Ovary (tissue), 9 donors: ENCODE measurements around the gene NUAK1. TPM values are rescaled to one million over a fixed set of nuclear protein-coding genes. Genes with fewer than 3 reads are reported as not detected.

Source experiments
- DNase-seq, 5 donors: peaks; one replicate each; pipeline ENCODE4 v3.0.0-alpha.2; 2019 to 2020
- H3K27ac ChIP-seq, 2 donors: fragments of 200-600 bp; one replicate each; pipeline versions ENCODE4 v1.5.1 to v1.8.0; 2019 to 2022
- H3K27me3 ChIP-seq: fragments of 200-600 bp; one replicate; pipeline ENCODE4 v1.8.0; 2022
- H3K36me3 ChIP-seq: fragments of 200-600 bp; sonication (generic); one replicate; pipeline ENCODE4 v1.5.1; 2019
- H3K4me1 ChIP-seq: one replicate; pipeline ENCODE4 v1.8.1; 2013; ENCODE audit warnings: mild to moderate bottlenecking, moderate library complexity; ENCODE audit not compliant: insufficient read depth
- H3K4me3 ChIP-seq: fragments of 200-600 bp; sonication (generic); one replicate; pipeline ENCODE4 v1.5.1; 2017
- H3K9me3 ChIP-seq, 2 donors: fragments of 200-600 bp in 1 of 2; sonication (generic) in 1 of 2; one replicate each; pipeline versions ENCODE4 v1.5.1 to v1.8.1; 2013 to 2019; ENCODE audit warnings: mild to moderate bottlenecking in 1 of 2, moderate library complexity in 1 of 2
- CTCF ChIP-seq, 3 donors: fragments of 450-650 bp in 2 of 3; fragments of 200-600 bp in 1 of 3; IDR thresholded peaks; one replicate each; pipeline versions ENCODE4 v1.5.1 to v1.8.0; 2016 to 2022; ENCODE audit warnings: antibody characterized with exemption in 3 of 3, mild to moderate bottlenecking in 1 of 3
- EP300 ChIP-seq: sonication (generic); formaldehyde crosslinking; IDR thresholded peaks from one replicate; pipeline ENCODE4 v1.6.1; 2017; ENCODE audit warnings: antibody characterized with exemption
- POLR2A ChIP-seq: fragments of 450-650 bp; IDR thresholded peaks from one replicate; pipeline ENCODE4 v1.6.1; 2017; ENCODE audit warnings: antibody characterized with exemption, mild to moderate bottlenecking, moderate library complexity
- WGBS, 3 donors: extraction: QIAGEN DNeasy Blood & Tissue Kit in 1 of 3; methylation state at CpG; one replicate each; pipeline versions ENCODE4 v1.1.5 to v1.1.7; 2013 to 2017; 5-methylcytosine and 5-hydroxymethylcytosine counted together
- intact Hi-C, 4 donors: fragments of 100-400 bp; cut with DNase I; formaldehyde crosslinking; loops; one replicate each; pipeline versions ENCODE4 v1.11.0 to v1.15.1; 2022 to 2023
- polyA plus RNA-seq, 2 donors: library from polyadenylated mRNA; stranded (reverse); fragments of 200-250 nt in 1 of 2; fragments of 350-450 nt in 1 of 2; fragmentation: Illumina TruSeq in 1 of 2; extraction: RNeasy Lipid Tissue Mini Kit (QIAGEN cat#74804) in 1 of 2; gene quantifications; one replicate each; pipeline ENCODE4 v1.2.3, GENCODE V29; 2013 to 2014
- total RNA-seq, 7 donors: library from RNA; depleted of rRNA in 2 of 7; stranded (reverse); fragments of >200 nt in 2 of 7; fragmentation: NEBNext Ultra II Directional in 3 of 7; extraction: Animal tissue kit (Norgen Biotek cat#: 25700) in 3 of 7; gene quantifications; one replicate each; pipeline versions ENCODE4 v1.1.0 to v1.2.4, GENCODE V29; 2016 to 2023
- donor health status: DM: no; HTN: no; CAD: no; lungs with moderate emphysema.
- donor health status: DM: no; HTN: no; CAD: no.
- donor health status: Bipolar disorder and iron deficiency.
- donor health status: DM: yes; HTN: yes; CAD: no.
- donor health status: DM: no; HTN: no; CAD: no.
- donor health status: DM: yes; HTN: yes; CAD: no.

Gene NUAK1
- total and polyA plus RNA-seq, 9 donors, result 2.8 to 22.2 (median 12.0) TPM

- no peak for TF ChIP-seq CTCF (IDR thresholded peaks at IDR 0.05)
- no peaks in the 10 kb centered on the region for H3K9me3 ChIP-seq
- H3K4me3 ChIP-seq, result no peak overlapping the region
- intact Hi-C loops, result loop anchor here in 1 of 4 donors (5.0 kb wide), 1 partner anchor 52 kb away; the partner anchor contains the start of gene NUAK1
- no peak overlapping the region for H3K27ac ChIP-seq
- WGBS, 3 donors, result 61 to 64% (median 62%) methylated on average over 2 of the region's 2 CpGs
- peaks cover 22% of the 10 kb centered on the region for H3K4me1 ChIP-seq
- H3K27me3 ChIP-seq, result no peaks in the 10 kb centered on the region
- no peak for DNase-seq
- H3K36me3 ChIP-seq, result no peaks in the 10 kb centered on the region
These were observed 53.5 kb downstream of the NUAK1 start for GRCh38 chr12:106085213-106085612.

- intact Hi-C loops, result loop anchor here in 1 of 4 donors (5.0 kb wide), 1 partner anchor 53 kb away; the partner anchor contains the start of gene NUAK1
- no peaks in the 10 kb centered on the region for H3K9me3 ChIP-seq
- no peak overlapping the region for H3K27ac ChIP-seq
- DNase-seq, result no peak
- H3K4me3 ChIP-seq, result no peak overlapping the region
- no peak for TF ChIP-seq EP300
- no peak for TF ChIP-seq POLR2A
- TF ChIP-seq CTCF (IDR thresholded peaks at IDR 0.05), result no peak
- no peaks in the 10 kb centered on the region for H3K27me3 ChIP-seq
- peaks cover 21% of the 10 kb centered on the region for H3K4me1 ChIP-seq
- WGBS, 3 donors, result 18 to 34% (median 21%) methylated on average over 3 of the region's 3 CpGs
- H3K36me3 ChIP-seq, result no peaks in the 10 kb centered on the region
These were observed 54.0 kb downstream of the NUAK1 start for GRCh38 chr12:106084759-106085158.

GRCh38 chr12:106084014-106084671 is 54.6 kb downstream of the NUAK1 start:
- DNase-seq, result no peak
- no peaks in the 10 kb centered on the region for H3K27me3 ChIP-seq
- intact Hi-C loops, result no loop called here
- no peak overlapping the region for H3K4me3 ChIP-seq
- TF ChIP-seq CTCF (IDR thresholded peaks at IDR 0.05) (no peak), EP300 (no peak), POLR2A (no peak)
- H3K4me1 ChIP-seq, result peaks cover 15% of the 10 kb centered on the region
- WGBS, 3 donors, result 7 to 12% (median 10%) methylated on average over 10 of the region's 10 CpGs
- H3K27ac ChIP-seq, result no peak overlapping the region
- H3K9me3 ChIP-seq, result no peaks in the 10 kb centered on the region
- no peaks in the 10 kb centered on the region for H3K36me3 ChIP-seq

GRCh38 chr12:106082216-106083175 is 56.3 kb downstream of the NUAK1 start:
- no peaks in the 10 kb centered on the region for H3K36me3 ChIP-seq
- intact Hi-C loops, result no loop called here
- H3K27ac ChIP-seq, result no peak overlapping the region
- peaks cover 14% of the 10 kb centered on the region for H3K4me1 ChIP-seq
- no peak overlapping the region for H3K4me3 ChIP-seq
- 87 to 92% (median 87%) methylated on average over 15 of the region's 15 CpGs for WGBS, 3 donors
- TF ChIP-seq EP300 (no peak), CTCF (IDR thresholded peaks at IDR 0.05) (no peak), POLR2A (no peak)
- no peaks in the 10 kb centered on the region for H3K9me3 ChIP-seq
- no peaks in the 10 kb centered on the region for H3K27me3 ChIP-seq
- DNase-seq, result no peak
